Heart left ventricle (tissue), 16 donors: ENCODE data around the gene SAP30BP. TPM values are rescaled to one million over a fixed set of nuclear protein-coding genes. Genes with fewer than 3 reads are reported as not detected.

Experiments
- ATAC-seq, 4 donors: fragments of 200-7000 bp; cut with Tn5 transposase; one replicate each; pipeline ENCODE4 v1.9.1; 2020 to 2022; ENCODE audit warnings: moderate library complexity in 4 of 4, mild to moderate bottlenecking in 3 of 4, moderate number of reproducible peaks in 1 of 4
- DNase-seq, 5 donors: peaks; one replicate each; pipeline ENCODE4 v3.0.0-alpha.2; 2020
- H3K27ac ChIP-seq, 12 donors: fragments of 200-600 bp; sonication (generic) in 4 of 12; one replicate each; pipeline versions ENCODE4 v1.5.0 to v1.8.0; 2016 to 2022; ENCODE audit warnings: mild to moderate bottlenecking in 2 of 12
- H3K27me3 ChIP-seq, 9 donors: fragments of 200-600 bp; sonication (generic) in 2 of 9; one replicate each; pipeline versions ENCODE4 v1.5.1 to v1.8.0; 2016 to 2022; ENCODE audit warnings: mild to moderate bottlenecking in 3 of 9
- H3K36me3 ChIP-seq, 9 donors: fragments of 200-600 bp; sonication (generic) in 2 of 9; one replicate each; pipeline versions ENCODE4 v1.5.0 to v1.8.0; 2018 to 2022; ENCODE audit warnings: mild to moderate bottlenecking in 2 of 9
- H3K4me1 ChIP-seq, 12 donors: fragments of 200-600 bp; sonication (generic) in 4 of 12; one replicate each; pipeline versions ENCODE4 v1.5.0 to v1.8.0; 2016 to 2022; ENCODE audit warnings: mild to moderate bottlenecking in 3 of 12
- H3K4me3 ChIP-seq, 12 donors: fragments of 200-600 bp; sonication (generic) in 4 of 12; one replicate each; pipeline versions ENCODE4 v1.5.0 to v1.8.0; 2017 to 2022; ENCODE audit warnings: mild to moderate bottlenecking in 9 of 12, moderate library complexity in 4 of 12
- H3K9me3 ChIP-seq, 12 donors: fragments of 200-600 bp; sonication (generic) in 4 of 12; one replicate each; pipeline versions ENCODE4 v1.5.0 to v1.8.0; 2016 to 2022; ENCODE audit warnings: mild to moderate bottlenecking in 1 of 12
- CTCF ChIP-seq, 12 donors: fragments of 200-600 bp; sonication (generic) in 4 of 12; IDR thresholded peaks; one replicate each; pipeline versions ENCODE4 v1.5.0 to v1.8.0; 2018 to 2022; ENCODE audit warnings: antibody characterized with exemption in 12 of 12, mild to moderate bottlenecking in 5 of 12
- POLR2A ChIP-seq, 2 donors: fragments of 450-650 bp; IDR thresholded peaks; one replicate each; pipeline ENCODE4 v1.6.1; 2017; ENCODE audit warnings: antibody characterized with exemption in 2 of 2, mild to moderate bottlenecking in 2 of 2, moderate library complexity in 2 of 2
- WGBS, 4 donors: extraction: QIAGEN DNeasy Blood & Tissue Kit in 2 of 4; methylation state at CpG; one replicate each; pipeline versions ENCODE4 v1.1.5 to v1.1.7; 2013 to 2018; 5-methylcytosine and 5-hydroxymethylcytosine counted together
- intact Hi-C, 10 donors: fragments of 100-400 bp; cut with DNase I; formaldehyde crosslinking; loops; one replicate each; pipeline versions ENCODE4 v1.11.1 to v1.14.2; 2022
- polyA plus RNA-seq, 2 donors: library from polyadenylated mRNA; stranded (reverse); fragments of 200-250 nt; gene quantifications; one replicate each; pipeline ENCODE4 v1.2.3, GENCODE V29; 2013
- total RNA-seq, 9 donors: library from RNA; depleted of rRNA in 2 of 9; stranded (reverse); fragments of >200 nt in 2 of 9; fragmentation: NEBNext Ultra II Directional in 3 of 9; extraction: Animal tissue kit (Norgen Biotek cat#: 25700) in 3 of 9; gene quantifications; one replicate each; pipeline versions ENCODE4 v1.1.0 to v1.2.4, GENCODE V29; 2016 to 2023
- donor health status: ischemic (EF 13 %, LVEDD 7.1; RV severe dilation, severe dysfunction).
- donor health status: healthy with polysubstance abuse.
- donor health status: DM: no; HTN: yes; CAD: no.
- donor health status: DM: no; HTN: no; CAD: no.
- donor health status: ischemic (EF 25% LVEDD 6.9; RV normal size, moderate dysfunction).
- donor health status: ischemic (EF 25% LVEDD 5.7; RV mildly dilated, moderate dysfunction).
- donor health status: healthy.
- donor health status: DM: yes; HTN: yes; CAD: no.
- donor health status: ischemic (EF 35%, LVEDD 5.7; RV mildly dilated, moderate dysfunction).
- donor health status: nonischemic (EF 11% LVEDD 7.7; RV severe dilation, severe dysfunction).
- donor health status: DM: yes; HTN: yes; CAD: no.
- donor health status: PGD.
- donor health status: ischemic (EF 29% LVEDD 5.4; RV normal size, mild dysfunction).
- donor health status: nonischemic (EF 23%, LVEDD 6.1; RV moderate dilation, normal function).

The SAP30BP gene
- total and polyA plus RNA-seq, 11 donors: 40.9 to 121 (median 54.6) TPM

GRCh38 chr17:75645501-75645888, 21.6 kb upstream of the SAP30BP start:
- H3K9me3 ChIP-seq: no peaks in the 10 kb centered on the region
- intact Hi-C loops: no loop called here
- H3K4me1 ChIP-seq: peaks cover 0 to 30% (median 16%) of the 10 kb centered on the region in 12 donors
- no peak for DNase-seq
- no peak overlapping the region for H3K4me3 ChIP-seq
- H3K27me3 ChIP-seq: no peaks in the 10 kb centered on the region
- H3K36me3 ChIP-seq: peaks cover 0 to 41% (median 24%) of the 10 kb centered on the region in 9 donors
- H3K27ac ChIP-seq: no peak overlapping the region
- ATAC-seq: no peak
- 80 to 89% (median 85%) methylated on average over 7 of the region's 7 CpGs for WGBS, 4 donors
- TF ChIP-seq CTCF (IDR thresholded peaks at IDR 0.05) (no peak), POLR2A (IDR thresholded peaks at IDR 0.05) (no peak)

DNA sequence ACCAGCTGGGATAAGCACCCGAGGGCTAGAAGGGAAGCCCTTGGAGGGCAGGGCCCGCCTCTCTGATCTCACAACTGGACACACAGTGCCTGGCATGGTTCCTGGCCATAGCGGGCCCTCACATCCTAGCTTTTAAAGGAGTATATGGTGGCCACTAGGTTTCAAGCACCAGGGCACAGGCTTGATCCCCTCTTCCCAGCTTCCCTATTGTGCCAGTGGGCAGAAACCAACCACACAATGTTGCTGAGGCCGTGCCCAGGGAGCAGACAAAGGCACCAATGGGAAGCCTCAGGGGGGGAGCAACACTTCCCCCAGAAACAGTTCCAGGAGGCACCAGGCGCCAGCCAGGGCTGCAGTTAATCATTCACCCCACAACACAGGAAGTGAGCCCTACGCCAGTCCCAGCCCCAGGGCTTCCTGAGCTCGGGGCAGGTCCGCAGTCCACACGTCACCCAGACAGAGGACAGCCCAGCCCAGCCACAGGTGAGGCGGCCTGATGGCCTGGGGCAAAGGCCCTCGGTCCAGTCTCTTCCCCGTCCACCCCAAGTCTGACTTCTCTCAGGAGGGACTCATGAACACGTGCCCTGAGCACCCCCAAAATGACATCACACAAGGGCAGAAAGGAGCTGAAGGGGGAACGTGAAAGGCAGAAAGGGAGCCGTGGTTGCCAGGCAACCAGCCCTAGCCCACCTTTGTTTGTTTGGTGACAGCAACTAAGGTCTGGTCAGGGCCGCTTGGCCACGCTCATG, 21.1 kb upstream of the SAP30BP start:
- Histone ChIP-seq H3K27ac (no peak overlapping the region), H3K4me3 (no peak overlapping the region), H3K27me3 (no peaks in the 10 kb centered on the region), H3K9me3 (no peaks in the 10 kb centered on the region), H3K4me1 (peaks cover 0 to 25% (median 14%) of the 10 kb centered on the region in 12 donors), H3K36me3 (peaks cover 0 to 44% (median 25%) of the 10 kb centered on the region in 9 donors)
- ATAC-seq: peak in 3 of 4 donors; percentile 23 to 46 (median 28)
- peak in 1 of 5 donors; percentile 60 for DNase-seq
- intact Hi-C loops: no loop called here
- TF ChIP-seq POLR2A (IDR thresholded peaks at IDR 0.05) (no peak), CTCF (IDR thresholded peaks at IDR 0.05) (no peak)
- 77 to 95% (median 89%) methylated on average over 16 to 17 of the region's 17 CpGs for WGBS, 4 donors

DNA sequence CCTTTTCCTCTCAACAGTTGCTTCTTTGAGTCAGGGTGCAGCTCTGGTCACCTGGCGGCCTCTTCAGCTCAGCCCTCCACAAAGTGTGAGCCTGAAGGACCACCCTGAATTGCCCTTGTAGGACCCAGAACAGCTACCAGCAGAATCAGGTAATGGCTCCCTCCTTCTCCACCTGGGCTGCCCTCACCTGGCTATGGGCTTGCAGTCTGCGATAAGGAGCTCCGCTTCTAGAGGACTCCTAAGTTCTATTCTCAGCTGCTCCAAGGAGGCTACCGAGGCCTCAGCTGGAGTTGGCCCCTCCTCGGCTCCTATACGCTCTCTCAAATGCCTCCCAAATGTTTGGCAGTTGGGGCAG, 20.5 kb upstream of the SAP30BP start:
- H3K4me1 ChIP-seq: peaks cover 0 to 19% (median 11%) of the 10 kb centered on the region in 12 donors
- intact Hi-C loops: no loop called here
- H3K36me3 ChIP-seq: peaks cover 0 to 50% (median 28%) of the 10 kb centered on the region in 9 donors
- TF ChIP-seq POLR2A (IDR thresholded peaks at IDR 0.05) (no peak), CTCF (IDR thresholded peaks at IDR 0.05) (no peak)
- DNase-seq (no peak), ATAC-seq (no peak)
- WGBS, 4 donors: 94 to 98% (median 95%) methylated on average over 6 of the region's 6 CpGs
- H3K27me3 ChIP-seq: no peaks in the 10 kb centered on the region
- no peak overlapping the region for H3K4me3 ChIP-seq
- no peaks in the 10 kb centered on the region for H3K9me3 ChIP-seq
- no peak overlapping the region for H3K27ac ChIP-seq

- Histone ChIP-seq H3K27me3 (no peaks in the 10 kb centered on the region), H3K4me1 (peaks cover 0 to 15% (median 7%) of the 10 kb centered on the region in 12 donors), H3K36me3 (peaks cover 0 to 54% (median 32%) of the 10 kb centered on the region in 9 donors), H3K9me3 (no peaks in the 10 kb centered on the region), H3K27ac (no peak overlapping the region), H3K4me3 (no peak overlapping the region)
- no peak for ATAC-seq
- intact Hi-C loops: no loop called here
- TF ChIP-seq CTCF (IDR thresholded peaks at IDR 0.05) (no peak), POLR2A (IDR thresholded peaks at IDR 0.05) (no peak)
- WGBS, 4 donors: 92 to 96% (median 93%) methylated on average over 4 to 7 of the region's 7 CpGs
- no peak for DNase-seq
Observed at GRCh38 chr17:75647061-75647460, 20.1 kb upstream of the SAP30BP start.
